GM21367 (cell line): ENCODE measurements around the gene IBA57.
"Not testable (repeated sequence)": the region's sequence is repeated elsewhere in the genome, so short reads cannot be mapped to it uniquely, and the experiment has no call there.

ENCODE experiments used
- ATAC-seq: cut with Tn5 transposase; IDR thresholded peaks from one replicate; pipeline ENCODE4 v1.9.1; 2021; ENCODE audit not compliant: unreplicated experiment

The IBA57 gene

GRCh38 chr1:228210712-228211530 lies 45.3 kb downstream of the IBA57 start:
- no peak for ATAC-seq

GRCh38 chr1:228211531-228212414 lies 46.2 kb downstream of the IBA57 start:
- no peak for ATAC-seq

GRCh38 chr1:228212415-228212965 lies 46.9 kb downstream of the IBA57 start:
- ATAC-seq: no peak

- peak; percentile 96 for ATAC-seq
Measured at GRCh38 chr1:228212966-228213844, 47.6 kb downstream of the IBA57 start.

- no peak for ATAC-seq
Measured at GRCh38 chr1:228213917-228214808, 48.6 kb downstream of the IBA57 start.

- no peak for ATAC-seq
Measured at GRCh38 chr1:228214921-228215662, 49.5 kb downstream of the IBA57 start.

- no peak for ATAC-seq
Measured at GRCh38 chr1:228215663-228216116, 50.1 kb downstream of the IBA57 start.

GRCh38 chr1:228216371-228217320 lies 51.0 kb downstream of the IBA57 start:
- no peak for ATAC-seq

- ATAC-seq: no peak
Measured at GRCh38 chr1:228217551-228218344, 52.1 kb downstream of the IBA57 start.

- no peak for ATAC-seq
Measured at GRCh38 chr1:228218513-228219244, 53.1 kb downstream of the IBA57 start.

- no peak for ATAC-seq
Measured at GRCh38 chr1:228219245-228219961, 53.8 kb downstream of the IBA57 start.

- no peak for ATAC-seq
Measured at GRCh38 chr1:228219962-228220780, 54.6 kb downstream of the IBA57 start.

- not testable (repeated sequence) for ATAC-seq
Measured at GRCh38 chr1:228221097-228221496, 55.5 kb downstream of the IBA57 start.

- no peak for ATAC-seq
Measured at GRCh38 chr1:228222548-228222947, 56.9 kb downstream of the IBA57 start.
